Measurements from ENCODE around the gene KHNYN.

KHNYN gene

DNA sequence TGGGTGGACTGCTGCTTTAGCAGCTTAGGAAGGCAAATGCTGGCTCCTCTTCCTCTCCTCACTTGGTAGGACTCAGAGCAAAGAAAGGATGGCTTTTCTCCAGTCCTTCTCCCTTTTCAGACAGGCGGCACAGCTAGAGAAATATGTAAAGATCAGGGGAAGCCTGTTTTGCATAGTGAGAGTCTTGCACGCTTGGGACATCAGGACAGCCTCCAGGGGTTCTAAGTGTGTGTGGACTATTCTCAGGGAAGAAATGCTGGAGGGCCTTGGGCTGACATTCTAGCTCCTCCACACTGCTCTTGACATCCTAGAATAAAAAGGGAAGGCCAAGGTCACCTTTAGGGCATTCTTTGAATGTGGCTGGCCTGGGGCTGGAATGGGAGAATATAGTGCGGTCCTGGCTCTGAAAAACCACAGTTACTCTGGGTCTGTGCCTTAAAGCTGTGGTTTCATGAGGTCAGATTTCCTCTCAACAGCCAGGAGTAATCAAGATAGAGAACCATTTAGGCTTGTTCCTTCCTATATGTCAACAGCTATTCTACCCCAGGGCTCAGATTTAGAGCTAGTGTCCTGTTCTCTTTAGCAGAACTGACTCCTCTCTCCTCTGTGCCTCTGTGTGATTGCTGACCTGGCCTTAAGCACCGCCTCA is 54.0 kb downstream of the KHNYN start:
- Histone ChIP-seq H3K36me3 (ENCODE audit: insufficient read depth, low read length) (no peaks in the 10 kb centered on the region), H3K27ac (ENCODE audit: low read depth, low read length, poor library complexity, severe bottlenecking) (no peak overlapping the region), H3K9ac (ENCODE audit: low read length) (no peak overlapping the region), H3K9me3 (ENCODE audit: low read length) (no peaks in the 10 kb centered on the region), H2AFZ (ENCODE audit: low read length) (no peak overlapping the region), H3K4me2 (ENCODE audit: low read length) (peak overlapping the region; percentile 18; the same call in 1 of the 2 replicates), H3K9me2 (ENCODE audit: low read depth, low read length) (no peaks in the 10 kb centered on the region), H3K27me3 (ENCODE audit: insufficient read depth, low read length) (no peaks in the 10 kb centered on the region), H3K4me3 (ENCODE audit: low read depth, low read length, poor library complexity, severe bottlenecking) (no peak overlapping the region), H3F3A (ENCODE audit: insufficient read depth, low read length) (no peaks in the 10 kb centered on the region), H3K79me2 (ENCODE audit: insufficient read depth, low read length) (no peaks in the 10 kb centered on the region), H4K20me1 (ENCODE audit: insufficient read depth, low read length) (no peaks in the 10 kb centered on the region), H3K4me1 (ENCODE audit: insufficient read depth, low read length, severe bottlenecking) (peaks cover 16% of the 10 kb centered on the region)
- TF ChIP-seq EZH2 (IDR thresholded peaks at IDR 0.05; ENCODE audit: borderline replicate concordance, low read length): no peak
- TF ChIP-seq, protein P1, sequence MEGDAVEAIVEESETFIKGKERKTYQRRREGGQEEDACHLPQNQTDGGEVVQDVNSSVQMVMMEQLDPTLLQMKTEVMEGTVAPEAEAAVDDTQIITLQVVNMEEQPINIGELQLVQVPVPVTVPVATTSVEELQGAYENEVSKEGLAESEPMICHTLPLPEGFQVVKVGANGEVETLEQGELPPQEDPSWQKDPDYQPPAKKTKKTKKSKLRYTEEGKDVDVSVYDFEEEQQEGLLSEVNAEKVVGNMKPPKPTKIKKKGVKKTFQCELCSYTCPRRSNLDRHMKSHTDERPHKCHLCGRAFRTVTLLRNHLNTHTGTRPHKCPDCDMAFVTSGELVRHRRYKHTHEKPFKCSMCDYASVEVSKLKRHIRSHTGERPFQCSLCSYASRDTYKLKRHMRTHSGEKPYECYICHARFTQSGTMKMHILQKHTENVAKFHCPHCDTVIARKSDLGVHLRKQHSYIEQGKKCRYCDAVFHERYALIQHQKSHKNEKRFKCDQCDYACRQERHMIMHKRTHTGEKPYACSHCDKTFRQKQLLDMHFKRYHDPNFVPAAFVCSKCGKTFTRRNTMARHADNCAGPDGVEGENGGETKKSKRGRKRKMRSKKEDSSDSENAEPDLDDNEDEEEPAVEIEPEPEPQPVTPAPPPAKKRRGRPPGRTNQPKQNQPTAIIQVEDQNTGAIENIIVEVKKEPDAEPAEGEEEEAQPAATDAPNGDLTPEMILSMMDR (IDR thresholded peaks at IDR 0.05; ENCODE audit: low read length): no peak

All from OCI-LY1 (cell line).